ENCODE data around the gene GASK1A. TPM values are rescaled to one million over a fixed set of nuclear protein-coding genes. Genes with fewer than 3 reads are reported as not detected.
A peak's percentile ranks its signal among the peaks of the same experiment; 100 is the strongest.
"Not testable (repeated sequence)": the region's sequence is repeated elsewhere in the genome, so short reads cannot be mapped to it uniquely, and the experiment has no call there.

GASK1A gene
- total RNA-seq, 1 donor from 2014 or later = 10.6 TPM

DNA sequence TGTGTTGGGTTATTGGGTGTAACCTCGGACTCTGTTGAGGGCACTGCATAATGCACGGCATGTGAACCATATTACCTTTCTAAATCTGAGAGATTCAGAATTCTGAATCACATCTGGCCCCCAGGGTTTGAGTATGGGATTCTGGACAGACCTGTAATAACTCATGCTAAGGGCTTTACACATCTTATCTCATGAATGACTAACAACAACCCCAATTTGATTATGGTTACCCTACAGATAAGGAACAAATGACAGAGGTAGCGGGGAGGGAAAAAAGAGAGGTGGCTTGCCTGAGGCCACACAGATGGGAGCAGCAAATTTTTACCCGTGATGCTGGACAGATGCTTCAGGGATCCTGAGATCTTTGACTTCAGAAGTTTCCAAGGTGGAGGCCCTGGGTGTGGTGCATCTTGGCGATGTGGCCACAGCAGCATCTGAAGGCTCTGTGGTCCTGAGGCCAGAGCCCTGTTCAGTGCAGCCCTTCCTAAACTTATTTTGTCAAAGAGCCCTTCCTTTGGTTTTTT lies 83.0 kb downstream of the GASK1A start:
- H3K27me3 ChIP-seq = no peaks in the 10 kb centered on the region
- no peaks in the 10 kb centered on the region for H3K4me1 ChIP-seq
- TF ChIP-seq POLR2A (IDR thresholded peaks at IDR 0.05) = no peak
- no peak for TF ChIP-seq POLR2AphosphoS5 (IDR thresholded peaks at IDR 0.05; ENCODE audit: insufficient read depth in 1 of 2, low read depth in 1 of 2)
- TF ChIP-seq, protein P1, sequence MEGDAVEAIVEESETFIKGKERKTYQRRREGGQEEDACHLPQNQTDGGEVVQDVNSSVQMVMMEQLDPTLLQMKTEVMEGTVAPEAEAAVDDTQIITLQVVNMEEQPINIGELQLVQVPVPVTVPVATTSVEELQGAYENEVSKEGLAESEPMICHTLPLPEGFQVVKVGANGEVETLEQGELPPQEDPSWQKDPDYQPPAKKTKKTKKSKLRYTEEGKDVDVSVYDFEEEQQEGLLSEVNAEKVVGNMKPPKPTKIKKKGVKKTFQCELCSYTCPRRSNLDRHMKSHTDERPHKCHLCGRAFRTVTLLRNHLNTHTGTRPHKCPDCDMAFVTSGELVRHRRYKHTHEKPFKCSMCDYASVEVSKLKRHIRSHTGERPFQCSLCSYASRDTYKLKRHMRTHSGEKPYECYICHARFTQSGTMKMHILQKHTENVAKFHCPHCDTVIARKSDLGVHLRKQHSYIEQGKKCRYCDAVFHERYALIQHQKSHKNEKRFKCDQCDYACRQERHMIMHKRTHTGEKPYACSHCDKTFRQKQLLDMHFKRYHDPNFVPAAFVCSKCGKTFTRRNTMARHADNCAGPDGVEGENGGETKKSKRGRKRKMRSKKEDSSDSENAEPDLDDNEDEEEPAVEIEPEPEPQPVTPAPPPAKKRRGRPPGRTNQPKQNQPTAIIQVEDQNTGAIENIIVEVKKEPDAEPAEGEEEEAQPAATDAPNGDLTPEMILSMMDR (IDR thresholded peaks at IDR 0.05) = no peak
- no peaks in the 10 kb centered on the region for H3K36me3 ChIP-seq
- H3K9me3 ChIP-seq = no peaks in the 10 kb centered on the region
- peak in 1 of 2 donors; percentile 43 for DNase-seq (ENCODE audit: extremely low spot score in 2 of 2)
- intact Hi-C loops (cut with DNase I) = no loop called here
- no peak overlapping the region for H3K27ac ChIP-seq
- no peak overlapping the region for H3K4me3 ChIP-seq

DNA sequence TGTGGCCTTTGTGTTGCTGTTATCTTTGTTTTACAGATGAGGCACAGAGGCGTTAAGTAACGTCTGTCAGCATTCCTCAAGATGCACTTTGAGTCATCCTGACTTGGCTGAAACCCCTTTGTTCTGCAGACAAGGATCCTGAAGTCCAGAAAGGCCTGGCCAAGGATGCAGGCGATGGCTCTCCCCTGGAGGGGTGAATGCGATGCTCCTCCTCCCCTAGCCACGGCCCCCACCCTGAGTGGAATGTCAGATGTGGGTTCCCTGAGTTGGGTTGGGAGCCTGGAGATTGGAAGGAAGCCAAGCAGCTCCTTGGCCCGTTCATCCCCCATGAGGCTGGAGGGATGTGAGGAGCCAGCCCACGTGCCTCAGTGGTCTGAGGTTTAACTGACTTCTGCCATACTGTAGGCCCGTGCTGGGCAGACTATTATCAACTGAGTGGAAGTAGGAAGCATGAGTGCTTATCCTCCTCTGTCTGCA lies 83.5 kb downstream of the GASK1A start:
- intact Hi-C loops (cut with DNase I) = no loop called here
- TF ChIP-seq POLR2A (IDR thresholded peaks at IDR 0.05) (no peak), POLR2AphosphoS5 (IDR thresholded peaks at IDR 0.05; ENCODE audit: insufficient read depth in 1 of 2, low read depth in 1 of 2) (no peak)
- TF ChIP-seq, protein P1 (IDR thresholded peaks at IDR 0.05) = no peak
- H3K36me3 ChIP-seq = no peaks in the 10 kb centered on the region
- DNase-seq (ENCODE audit: extremely low spot score in 2 of 2) = peak in 1 of 2 donors; percentile 49
- no peak overlapping the region for H3K4me3 ChIP-seq
- H3K9me3 ChIP-seq = no peaks in the 10 kb centered on the region
- no peaks in the 10 kb centered on the region for H3K4me1 ChIP-seq
- H3K27ac ChIP-seq = no peak overlapping the region
- no peaks in the 10 kb centered on the region for H3K27me3 ChIP-seq

DNA sequence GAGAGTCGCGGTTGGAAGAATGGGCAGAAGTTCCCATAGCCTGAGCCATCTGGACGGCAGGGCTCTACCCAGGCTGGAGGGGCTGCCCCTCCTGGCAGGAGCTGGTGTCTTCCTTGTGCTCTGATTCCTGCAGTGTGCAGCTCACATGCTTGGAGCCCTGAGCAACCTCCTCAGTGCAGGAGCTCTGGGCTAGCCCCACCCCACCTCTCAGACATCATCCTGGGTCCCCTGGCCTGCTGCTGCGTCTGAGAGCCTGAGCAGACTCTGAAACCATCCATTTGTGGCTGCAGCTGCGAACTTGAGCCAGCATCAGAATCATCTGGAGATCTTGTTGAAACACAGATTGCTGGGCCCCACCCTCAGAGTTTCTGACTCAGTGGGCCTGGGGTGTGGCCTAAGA lies 84.0 kb downstream of the GASK1A start:
- intact Hi-C loops (cut with DNase I) = no loop called here
- no peaks in the 10 kb centered on the region for H3K9me3 ChIP-seq
- DNase-seq (ENCODE audit: extremely low spot score in 2 of 2) = peak in 1 of 2 donors; percentile 93
- no peak overlapping the region for H3K27ac ChIP-seq
- no peaks in the 10 kb centered on the region for H3K4me1 ChIP-seq
- no peaks in the 10 kb centered on the region for H3K36me3 ChIP-seq
- TF ChIP-seq, protein P1 (IDR thresholded peaks at IDR 0.05) = no peak
- TF ChIP-seq POLR2AphosphoS5 (IDR thresholded peaks at IDR 0.05; ENCODE audit: insufficient read depth in 1 of 2, low read depth in 1 of 2) (no peak), POLR2A (IDR thresholded peaks at IDR 0.05) (no peak)
- no peak overlapping the region for H3K4me3 ChIP-seq
- no peaks in the 10 kb centered on the region for H3K27me3 ChIP-seq

DNA sequence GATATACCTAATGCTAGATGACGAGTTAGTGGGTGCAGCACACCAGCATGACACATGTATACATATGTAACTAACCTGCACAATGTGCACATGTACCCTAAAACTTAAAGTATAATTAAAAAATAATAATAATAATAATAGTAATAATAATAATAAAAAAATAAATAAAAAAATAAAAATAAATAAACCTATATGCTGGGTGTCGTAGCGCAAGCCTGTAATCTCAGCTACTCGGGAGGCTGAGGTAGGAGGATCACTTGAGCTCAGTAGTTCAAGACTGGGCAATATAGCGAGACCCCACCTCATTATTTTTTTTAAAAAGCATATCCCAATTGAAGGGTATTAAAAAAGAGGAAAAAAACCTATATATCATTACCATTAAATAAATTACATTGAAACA lies 91.6 kb downstream of the GASK1A start:
- H3K36me3 ChIP-seq; intact Hi-C loops (cut with DNase I); H3K4me3 ChIP-seq; H3K27me3 ChIP-seq; H3K27ac ChIP-seq; DNase-seq (ENCODE audit: extremely low spot score in 2 of 2); H3K9me3 ChIP-seq; H3K4me1 ChIP-seq: not testable (repeated sequence)

DNA sequence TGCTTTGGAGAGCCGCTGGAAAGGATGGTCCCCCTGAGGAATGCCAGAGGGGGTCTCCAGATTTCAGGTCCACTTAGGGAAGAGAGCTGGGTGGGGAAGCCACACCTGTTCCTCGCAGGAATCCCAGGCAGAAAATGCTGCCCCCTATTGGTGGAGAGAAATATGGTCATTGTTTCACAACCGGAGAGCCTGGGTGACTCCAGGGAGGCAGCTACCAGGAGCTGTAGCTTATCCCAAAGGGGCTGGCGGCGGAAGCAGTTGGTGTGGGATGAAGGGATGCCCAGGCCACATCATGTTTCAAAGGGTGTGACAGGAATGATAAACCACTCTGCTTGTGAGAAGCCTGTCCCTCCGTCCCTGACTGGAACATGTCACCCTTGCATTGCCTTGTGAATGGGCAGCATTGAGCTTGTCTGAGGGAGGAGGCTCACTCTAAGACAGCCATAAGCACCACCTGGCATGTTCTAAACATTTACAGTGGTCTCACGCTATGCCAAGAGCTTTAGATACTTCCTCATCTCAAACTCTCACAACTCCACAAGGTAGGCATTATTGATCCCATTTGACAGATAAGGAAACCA lies 92.3 kb downstream of the GASK1A start:
- TF ChIP-seq POLR2A (IDR thresholded peaks at IDR 0.05) (no peak), POLR2AphosphoS5 (IDR thresholded peaks at IDR 0.05; ENCODE audit: insufficient read depth in 1 of 2, low read depth in 1 of 2) (no peak)
- TF ChIP-seq, protein P1 (IDR thresholded peaks at IDR 0.05) = no peak
- intact Hi-C loops (cut with DNase I) = no loop called here
- Histone ChIP-seq H3K27me3 (no peaks in the 10 kb centered on the region), H3K4me3 (no peak overlapping the region), H3K9me3 (no peaks in the 10 kb centered on the region), H3K36me3 (no peaks in the 10 kb centered on the region), H3K4me1 (no peaks in the 10 kb centered on the region), H3K27ac (no peak overlapping the region)
- peak; percentile 58 to 65 for DNase-seq (ENCODE audit: extremely low spot score in 2 of 2)

Data from vagina (tissue), 2 donors.